ENCODE measurements around the gene PLP1.
A peak's percentile ranks its signal among the peaks of the same experiment; 100 is the strongest.

The PLP1 gene

DNA sequence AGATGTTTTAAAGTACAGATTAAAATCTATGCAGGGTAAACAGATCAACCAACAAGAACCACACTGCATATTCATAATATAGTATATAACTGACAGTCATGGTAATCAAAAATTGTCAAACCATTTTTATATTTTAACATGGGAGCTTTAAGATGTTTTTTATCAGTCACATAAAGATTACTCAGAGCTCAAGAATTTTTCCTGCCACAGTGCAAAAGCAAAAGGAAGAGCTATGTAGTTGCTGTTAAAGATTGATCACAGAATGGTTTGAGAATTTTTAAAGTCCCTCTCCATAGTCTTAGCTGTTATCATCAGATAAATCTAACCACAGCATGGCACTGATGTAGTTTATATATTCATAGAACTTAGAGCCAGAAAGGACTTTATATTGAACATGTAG lies 47.0 kb downstream of the PLP1 start:
- H3K4me3 ChIP-seq (ENCODE audit: low read depth, low read length), result no peak overlapping the region

DNA sequence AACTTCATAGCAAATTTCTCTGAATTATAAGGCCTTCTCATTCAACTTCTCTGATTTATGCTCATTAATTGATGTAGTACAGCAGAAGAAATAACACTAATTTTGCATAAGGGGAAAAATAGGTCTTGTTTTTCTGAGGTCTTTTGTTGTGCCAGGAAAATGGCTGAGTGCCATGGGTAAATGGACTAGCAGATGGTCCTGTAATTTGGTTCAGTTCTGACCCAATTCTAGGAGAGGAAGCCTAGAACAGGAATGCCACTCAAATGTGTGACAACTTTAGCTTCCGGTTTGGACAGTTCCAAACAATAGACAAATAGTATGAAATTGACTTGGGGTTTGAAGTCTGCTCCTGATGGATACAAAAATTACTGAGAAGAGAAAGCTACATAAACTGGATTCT lies 49.2 kb downstream of the PLP1 start:
- H3K4me3 ChIP-seq (ENCODE audit: low read depth, low read length), result no peak overlapping the region

DNA sequence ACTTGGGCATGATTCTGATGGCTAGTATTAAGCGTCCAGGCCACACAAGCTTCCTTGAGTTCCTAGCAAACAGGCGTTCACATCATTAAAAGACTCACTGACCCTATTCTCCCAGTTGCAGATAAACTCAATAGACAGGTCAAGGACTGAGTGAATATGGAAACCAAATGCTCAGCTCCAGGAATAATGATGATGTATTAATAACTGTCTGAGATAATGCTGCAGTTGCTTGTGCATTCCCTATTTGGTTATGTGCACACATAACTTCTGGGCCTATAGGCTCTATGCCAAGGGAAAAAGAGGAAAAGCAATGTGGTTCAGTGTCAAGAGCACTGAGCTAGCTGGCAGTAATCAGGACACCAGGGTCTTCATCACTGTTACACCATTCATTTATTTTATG lies 51.9 kb downstream of the PLP1 start:
- no peak overlapping the region for H3K4me3 ChIP-seq (ENCODE audit: low read depth, low read length)

- H3K4me3 ChIP-seq (ENCODE audit: low read depth, low read length), result no peak overlapping the region
Measured at GRCh38 chrX:103830848-103831247, 54.2 kb downstream of the PLP1 start.

DNA sequence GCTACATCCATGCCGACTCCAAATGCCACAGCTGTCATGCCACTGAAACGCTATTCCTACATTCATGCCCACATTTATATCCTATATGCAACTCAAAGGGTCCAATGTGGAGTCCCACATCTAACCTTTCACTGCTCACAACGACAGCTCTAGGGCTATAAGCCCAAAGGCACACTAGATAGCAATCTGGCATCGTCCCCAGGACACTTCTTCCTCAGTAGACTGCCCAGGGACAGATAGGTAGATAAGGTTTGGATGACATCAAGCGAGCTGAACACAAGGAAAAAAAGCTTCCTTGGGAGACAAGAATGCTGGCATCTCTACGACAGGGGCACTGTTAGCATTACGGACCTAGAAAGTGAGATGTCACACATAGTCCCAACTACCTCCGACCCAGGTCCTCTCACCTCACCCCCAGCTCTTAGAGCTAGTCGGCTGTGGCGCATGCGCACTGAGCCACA lies 54.7 kb downstream of the PLP1 start:
- peak overlapping the region; percentile 56 for H3K4me3 ChIP-seq (ENCODE audit: low read depth, low read length)

- H3K4me3 ChIP-seq (ENCODE audit: low read depth, low read length), result peak within 1 kb of the TSS; percentile 56
Measured at GRCh38 chrX:103831803-103832544, 55.3 kb downstream of the PLP1 start, which contains the start of gene RAB9B. TSS of gene RAB9B (minus strand) at chrX:103832257. CDS start at chrX:103825784, 6,473 bp downstream.

GRCh38 chrX:103839404-103839803 lies 62.8 kb downstream of the PLP1 start:
- H3K4me3 ChIP-seq (ENCODE audit: low read depth, low read length), result no peak overlapping the region
